ENCODE results near the gene KIAA0232.
A peak's percentile ranks its signal among the peaks of the same experiment; 100 is the strongest.

- no peak for TF ChIP-seq EZH2 (IDR thresholded peaks at IDR 0.05; ENCODE audit: borderline replicate concordance, insufficient read depth, low read length, poor library complexity, severe bottlenecking)
- TF ChIP-seq MXI1 (conservative IDR thresholded peaks at IDR 0.05; ENCODE audit: poor library complexity, severe bottlenecking), result peak; percentile 14
- no peak for TF ChIP-seq POLR2AphosphoS5 (IDR thresholded peaks at IDR 0.05)
- peak; percentile 27 for TF ChIP-seq RAD21 (conservative IDR thresholded peaks at IDR 0.05)
- TF ChIP-seq CTCF (IDR thresholded peaks at IDR 0.05; ENCODE audit: poor library complexity, severe bottlenecking), result peak; percentile 40
- TF ChIP-seq EP300 (conservative IDR thresholded peaks at IDR 0.05; ENCODE audit: poor library complexity, severe bottlenecking), result peak; percentile 49
Measured at GRCh38 chr4:6779667-6780565, 2.6 kb upstream of the KIAA0232 start.

Data from neural cell (in vitro differentiated cells).